Measurements from ENCODE around the gene KLHDC1.
A peak's percentile ranks its signal among the peaks of the same experiment; 100 is the strongest.
"Not testable (repeated sequence)": the region's sequence is repeated elsewhere in the genome, so short reads cannot be mapped to it uniquely, and the experiment has no call there.

Gene KLHDC1

GRCh38 chr14:49770212-49770817 is 77.4 kb downstream of the KLHDC1 start:
- no peak overlapping the region for H2AFZ ChIP-seq (ENCODE audit: low read depth, low read length)
- H4K20me1 ChIP-seq (ENCODE audit: insufficient read depth, low read length) = peaks cover 7% of the 10 kb centered on the region; the same call in 1 of the 2 replicates
- peak overlapping the region; percentile 89 for H3K4me2 ChIP-seq (ENCODE audit: insufficient read depth, low read length)
- TF ChIP-seq EZH2 (IDR thresholded peaks at IDR 0.05; ENCODE audit: borderline replicate concordance, low read depth, low read length, severe bottlenecking) = no peak
- TF ChIP-seq, protein P1, sequence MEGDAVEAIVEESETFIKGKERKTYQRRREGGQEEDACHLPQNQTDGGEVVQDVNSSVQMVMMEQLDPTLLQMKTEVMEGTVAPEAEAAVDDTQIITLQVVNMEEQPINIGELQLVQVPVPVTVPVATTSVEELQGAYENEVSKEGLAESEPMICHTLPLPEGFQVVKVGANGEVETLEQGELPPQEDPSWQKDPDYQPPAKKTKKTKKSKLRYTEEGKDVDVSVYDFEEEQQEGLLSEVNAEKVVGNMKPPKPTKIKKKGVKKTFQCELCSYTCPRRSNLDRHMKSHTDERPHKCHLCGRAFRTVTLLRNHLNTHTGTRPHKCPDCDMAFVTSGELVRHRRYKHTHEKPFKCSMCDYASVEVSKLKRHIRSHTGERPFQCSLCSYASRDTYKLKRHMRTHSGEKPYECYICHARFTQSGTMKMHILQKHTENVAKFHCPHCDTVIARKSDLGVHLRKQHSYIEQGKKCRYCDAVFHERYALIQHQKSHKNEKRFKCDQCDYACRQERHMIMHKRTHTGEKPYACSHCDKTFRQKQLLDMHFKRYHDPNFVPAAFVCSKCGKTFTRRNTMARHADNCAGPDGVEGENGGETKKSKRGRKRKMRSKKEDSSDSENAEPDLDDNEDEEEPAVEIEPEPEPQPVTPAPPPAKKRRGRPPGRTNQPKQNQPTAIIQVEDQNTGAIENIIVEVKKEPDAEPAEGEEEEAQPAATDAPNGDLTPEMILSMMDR (IDR thresholded peaks at IDR 0.05; ENCODE audit: borderline replicate concordance, extremely low read depth, low read length, poor library complexity, severe bottlenecking) = no peak
- H3K4me1 ChIP-seq (ENCODE audit: insufficient read depth, low read length) = peaks cover 35% of the 10 kb centered on the region
- H3K79me2 ChIP-seq (ENCODE audit: insufficient read depth, low read length) = peaks cover 42% of the 10 kb centered on the region
- peak overlapping the region; percentile 100; the same call in 1 of the 2 replicates for H3K9ac ChIP-seq (ENCODE audit: low read depth, low read length)
- H3K36me3 ChIP-seq (ENCODE audit: insufficient read depth, low read length) = peaks cover 30% of the 10 kb centered on the region
- DNase-seq (no peak), ATAC-seq (ENCODE audit: insufficient read depth, low read depth) (no peak)
- H3K4me3 ChIP-seq (ENCODE audit: low read depth in 1 of 2, low read length in 2 of 2) = peak overlapping the region in 1 of 2 experiments; percentile 4; a peak in 1 of 4 replicates
- H3K27me3 ChIP-seq (ENCODE audit: insufficient read depth, low read length, poor library complexity) = no peaks in the 10 kb centered on the region
- H3K27ac ChIP-seq (ENCODE audit: low read length) = no peak overlapping the region
- no peaks in the 10 kb centered on the region for H3K9me3 ChIP-seq (ENCODE audit: insufficient read depth, low read length, severe bottlenecking)

DNA sequence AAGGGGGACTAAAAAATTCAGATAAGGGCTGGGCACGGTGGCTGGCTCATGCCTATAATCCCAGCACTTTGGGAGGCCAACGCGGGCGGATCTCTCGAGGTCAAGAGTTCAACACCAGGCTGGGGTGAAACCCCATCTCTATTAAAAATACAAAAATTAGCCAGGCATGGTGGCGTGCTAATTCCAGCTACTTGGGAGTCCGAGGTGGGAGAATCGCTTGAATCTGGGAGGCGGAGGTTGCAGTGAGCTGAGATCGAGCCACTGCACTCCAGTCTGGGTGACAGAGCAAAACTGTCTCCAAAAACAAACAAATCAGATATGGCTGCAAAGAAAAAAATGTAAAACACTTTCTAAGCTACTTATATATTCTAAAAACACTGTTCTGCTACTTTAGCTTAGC is 78.8 kb downstream of the KLHDC1 start:
- ATAC-seq (ENCODE audit: insufficient read depth, low read depth); DNase-seq; H3K9ac ChIP-seq (ENCODE audit: low read depth, low read length); H4K20me1 ChIP-seq (ENCODE audit: insufficient read depth, low read length); H2AFZ ChIP-seq (ENCODE audit: low read depth, low read length); H3K4me3 ChIP-seq (ENCODE audit: low read depth in 1 of 2, low read length in 2 of 2); H3K27me3 ChIP-seq (ENCODE audit: insufficient read depth, low read length, poor library complexity); H3K4me2 ChIP-seq (ENCODE audit: insufficient read depth, low read length); H3K27ac ChIP-seq (ENCODE audit: low read length); H3K9me3 ChIP-seq (ENCODE audit: insufficient read depth, low read length, severe bottlenecking): not testable (repeated sequence)
- Histone ChIP-seq H3K79me2 (ENCODE audit: insufficient read depth, low read length) (peaks cover 46% of the 10 kb centered on the region), H3K4me1 (ENCODE audit: insufficient read depth, low read length) (peaks cover 30% of the 10 kb centered on the region), H3K36me3 (ENCODE audit: insufficient read depth, low read length) (peaks cover 40% of the 10 kb centered on the region)

- no peak overlapping the region for H2AFZ ChIP-seq (ENCODE audit: low read depth, low read length)
Observed at GRCh38 chr14:49774106-49774505, 81.2 kb downstream of the KLHDC1 start.

GRCh38 chr14:49778421-49778820 is 85.5 kb downstream of the KLHDC1 start:
- Histone ChIP-seq H4K20me1 (ENCODE audit: insufficient read depth, low read length) (no peaks in the 10 kb centered on the region), H3K4me2 (ENCODE audit: insufficient read depth, low read length) (no peak overlapping the region), H3K27ac (ENCODE audit: low read length) (no peak overlapping the region), H3K4me1 (ENCODE audit: insufficient read depth, low read length) (no peaks in the 10 kb centered on the region), H3K9me3 (ENCODE audit: insufficient read depth, low read length, severe bottlenecking) (no peaks in the 10 kb centered on the region), H2AFZ (ENCODE audit: low read depth, low read length) (no peak overlapping the region), H3K36me3 (ENCODE audit: insufficient read depth, low read length) (peaks cover 88% of the 10 kb centered on the region), H3K27me3 (ENCODE audit: insufficient read depth, low read length, poor library complexity) (no peaks in the 10 kb centered on the region), H3K4me3 (ENCODE audit: low read depth in 1 of 2, low read length in 2 of 2) (no peak overlapping the region), H3K9ac (ENCODE audit: low read depth, low read length) (no peak overlapping the region), H3K79me2 (ENCODE audit: insufficient read depth, low read length) (0 out of 2 replicates have a peak, but pooled peaks cover 4% of the 10 kb centered on the region)
- DNase-seq (no peak), ATAC-seq (ENCODE audit: insufficient read depth, low read depth) (no peak)
- TF ChIP-seq, protein P1 (IDR thresholded peaks at IDR 0.05; ENCODE audit: borderline replicate concordance, extremely low read depth, low read length, poor library complexity, severe bottlenecking) = no peak
- no peak for TF ChIP-seq EZH2 (IDR thresholded peaks at IDR 0.05; ENCODE audit: borderline replicate concordance, low read depth, low read length, severe bottlenecking)

More at GRCh38 chr14:49774106-49774505, 81.2 kb downstream of the KLHDC1 start:
- Histone ChIP-seq H3K27ac (ENCODE audit: low read length) (no peak overlapping the region), H3K4me2 (ENCODE audit: insufficient read depth, low read length) (no peak overlapping the region), H3K27me3 (ENCODE audit: insufficient read depth, low read length, poor library complexity) (no peaks in the 10 kb centered on the region), H4K20me1 (ENCODE audit: insufficient read depth, low read length) (peaks cover 2% of the 10 kb centered on the region; the same call in 1 of the 2 replicates), H3K4me3 (ENCODE audit: low read depth in 1 of 2, low read length in 2 of 2) (no peak overlapping the region), H3K9ac (ENCODE audit: low read depth, low read length) (no peak overlapping the region), H3K4me1 (ENCODE audit: insufficient read depth, low read length) (peaks cover 19% of the 10 kb centered on the region), H3K36me3 (ENCODE audit: insufficient read depth, low read length) (peaks cover 57% of the 10 kb centered on the region), H3K9me3 (ENCODE audit: insufficient read depth, low read length, severe bottlenecking) (no peaks in the 10 kb centered on the region), H3K79me2 (ENCODE audit: insufficient read depth, low read length) (peaks cover 34% of the 10 kb centered on the region)
- DNase-seq (no peak), ATAC-seq (ENCODE audit: insufficient read depth, low read depth) (no peak)
- TF ChIP-seq, protein P1 (IDR thresholded peaks at IDR 0.05; ENCODE audit: borderline replicate concordance, extremely low read depth, low read length, poor library complexity, severe bottlenecking) = no peak
- TF ChIP-seq EZH2 (IDR thresholded peaks at IDR 0.05; ENCODE audit: borderline replicate concordance, low read depth, low read length, severe bottlenecking) = no peak

DNA sequence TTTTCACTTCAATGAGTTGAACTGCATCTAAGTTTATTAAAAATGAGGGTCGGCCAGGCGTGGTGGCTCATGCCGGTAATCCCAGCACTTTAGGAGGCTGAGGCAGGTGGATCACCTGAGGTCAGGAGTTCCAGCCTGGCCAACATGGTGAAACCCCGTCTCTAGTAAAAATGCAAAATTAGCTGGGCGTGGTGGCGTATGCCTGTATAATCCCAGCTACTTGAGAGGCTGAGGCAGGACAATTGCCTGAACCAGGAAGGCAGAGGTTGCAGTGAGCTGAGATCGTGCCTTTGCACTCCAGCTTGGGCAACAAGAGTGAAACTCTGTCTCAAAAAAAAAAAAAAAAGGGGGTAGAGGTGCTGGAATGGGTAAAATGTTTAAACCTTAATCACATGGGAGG is 88.1 kb downstream of the KLHDC1 start:
- not testable (repeated sequence) for ATAC-seq (ENCODE audit: insufficient read depth, low read depth)

More for the DNA sequence above, 88.1 kb downstream of the KLHDC1 start:
- not testable (repeated sequence) for H3K4me3 ChIP-seq (ENCODE audit: low read depth in 1 of 2, low read length in 2 of 2); H3K27me3 ChIP-seq (ENCODE audit: insufficient read depth, low read length, poor library complexity); H2AFZ ChIP-seq (ENCODE audit: low read depth, low read length); H3K4me1 ChIP-seq (ENCODE audit: insufficient read depth, low read length); H4K20me1 ChIP-seq (ENCODE audit: insufficient read depth, low read length); H3K4me2 ChIP-seq (ENCODE audit: insufficient read depth, low read length); H3K9ac ChIP-seq (ENCODE audit: low read depth, low read length); H3K79me2 ChIP-seq (ENCODE audit: insufficient read depth, low read length); H3K9me3 ChIP-seq (ENCODE audit: insufficient read depth, low read length, severe bottlenecking); H3K27ac ChIP-seq (ENCODE audit: low read length); DNase-seq
- H3K36me3 ChIP-seq (ENCODE audit: insufficient read depth, low read length) = peaks cover 93% of the 10 kb centered on the region
